Mesenchymal stem cell (in vitro differentiated cells and primary cell): ENCODE measurements around the gene WNT9A.

Experiments
- DNase-seq: peaks from one replicate; pipeline ENCODE4 v3.0.0-alpha.2; 2013
- H2AFZ ChIP-seq: one replicate; pipeline ENCODE4 v1.6.1; 2013; ENCODE audit warnings: low read depth, mild to moderate bottlenecking, control low read depth, inconsistent platforms, low read length, moderate library complexity
- H2AK5ac ChIP-seq: 2 replicates; pipeline ENCODE4 v1.6.1; 2013; ENCODE audit warnings: low read length, moderate library complexity, mild to moderate bottlenecking, inconsistent platforms; ENCODE audit not compliant: severe bottlenecking
- H2BK120ac ChIP-seq: one replicate; pipeline ENCODE4 v1.6.1; 2013; ENCODE audit warnings: low read depth, mild to moderate bottlenecking, inconsistent platforms, low read length, moderate library complexity
- H2BK12ac ChIP-seq, 2 experiments: one replicate each; pipeline ENCODE4 v1.6.1; 2013; ENCODE audit warnings: inconsistent platforms in 2 of 2, low read length in 2 of 2, mild to moderate bottlenecking in 2 of 2, moderate library complexity in 2 of 2, control low read depth in 1 of 2
- H2BK15ac ChIP-seq: one replicate; pipeline ENCODE4 v1.6.1; 2013; ENCODE audit warnings: mild to moderate bottlenecking, low read depth, inconsistent platforms; ENCODE audit not compliant: poor library complexity, severe bottlenecking
- H2BK5ac ChIP-seq: 2 replicates; pipeline ENCODE4 v1.6.1; 2013; ENCODE audit warnings: low read depth, mild to moderate bottlenecking, low read length, control low read depth, inconsistent platforms; ENCODE audit not compliant: poor library complexity, severe bottlenecking
- H3K14ac ChIP-seq, 2 experiments: one replicate each; pipeline ENCODE4 v1.6.1; 2013; ENCODE audit warnings: inconsistent platforms in 2 of 2, low read length in 2 of 2, control low read depth in 1 of 2, mild to moderate bottlenecking in 1 of 2, moderate library complexity in 1 of 2
- H3K18ac ChIP-seq, 2 experiments: one replicate each; pipeline ENCODE4 v1.6.1; 2013; ENCODE audit warnings: inconsistent platforms in 2 of 2, low read length in 2 of 2, control low read depth in 1 of 2, low read depth in 1 of 2, mild to moderate bottlenecking in 1 of 2
- H3K23ac ChIP-seq, 2 experiments: one replicate each; pipeline ENCODE4 v1.6.1; 2013; ENCODE audit warnings: inconsistent platforms in 2 of 2, low read length in 2 of 2, mild to moderate bottlenecking in 2 of 2, moderate library complexity in 2 of 2, control low read depth in 1 of 2
- H3K27ac ChIP-seq: 2 replicates; pipeline ENCODE4 v1.5.1; 2013; ENCODE audit warnings: mild to moderate bottlenecking, moderate library complexity, low read length, control low read depth, inconsistent platforms; ENCODE audit not compliant: poor library complexity, severe bottlenecking
- H3K27me3 ChIP-seq, 2 experiments: 2 replicates each; pipeline versions ENCODE4 v1.6.1 to v1.7.0; 2013; ENCODE audit warnings: low read length in 2 of 2, mild to moderate bottlenecking in 2 of 2, moderate library complexity in 2 of 2, control low read depth in 1 of 2, inconsistent platforms in 1 of 2; ENCODE audit not compliant: control insufficient read depth in 1 of 2, insufficient read depth in 1 of 2
- H3K36me3 ChIP-seq, 2 experiments: 2 replicates each; pipeline versions ENCODE4 v1.6.1 to v1.7.0; 2013; ENCODE audit warnings: low read length in 2 of 2, control low read depth in 1 of 2, inconsistent platforms in 1 of 2, low read depth in 1 of 2, mild to moderate bottlenecking in 1 of 2; ENCODE audit not compliant: insufficient read depth in 2 of 2, control insufficient read depth in 1 of 2
- H3K4ac ChIP-seq, 2 experiments: one replicate each; pipeline ENCODE4 v1.6.1; 2013; ENCODE audit warnings: inconsistent platforms in 2 of 2, low read length in 2 of 2, mild to moderate bottlenecking in 2 of 2, moderate library complexity in 2 of 2, control low read depth in 1 of 2, low read depth in 1 of 2
- H3K4me1 ChIP-seq: 2 replicates; pipeline ENCODE4 v1.6.1; 2013; ENCODE audit warnings: low read depth, low read length, control low read depth; ENCODE audit not compliant: control insufficient read depth, insufficient read depth
- H3K4me2 ChIP-seq: 2 replicates; pipeline ENCODE4 v1.6.1; 2013; ENCODE audit warnings: low read length, mild to moderate bottlenecking, inconsistent platforms; ENCODE audit not compliant: poor library complexity, severe bottlenecking
- H3K4me3 ChIP-seq, 2 experiments: 2 replicates each; pipeline versions ENCODE4 v1.5.1 to v1.7.0; 2013; ENCODE audit warnings: low read length in 2 of 2, mild to moderate bottlenecking in 2 of 2, control low read depth in 1 of 2, low read depth in 1 of 2; ENCODE audit not compliant: insufficient read depth in 1 of 2
- H3K79me1 ChIP-seq: replicated peaks from 2 replicates; pipeline ENCODE4 v1.6.1; 2013; ENCODE audit warnings: mild to moderate bottlenecking, control low read depth, low read length, inconsistent platforms; ENCODE audit not compliant: poor library complexity, severe bottlenecking
- H3K9ac ChIP-seq: 2 replicates; pipeline ENCODE4 v1.7.0; 2013; ENCODE audit warnings: mild to moderate bottlenecking, low read length, moderate library complexity
- H3K9me3 ChIP-seq: 2 replicates; pipeline ENCODE4 v1.7.0; 2013; ENCODE audit warnings: mild to moderate bottlenecking, low read length; ENCODE audit not compliant: control insufficient read depth
- H4K8ac ChIP-seq: one replicate; pipeline ENCODE4 v1.6.1; 2013; ENCODE audit warnings: inconsistent platforms, mild to moderate bottlenecking, low read length, moderate library complexity
- H4K91ac ChIP-seq: one replicate; pipeline ENCODE4 v1.6.1; 2013; ENCODE audit warnings: mild to moderate bottlenecking, low read length, inconsistent platforms
- WGBS: methylation state at CpG from one replicate; pipeline ENCODE4 v1.1.7; 2013; ENCODE audit warnings: mixed read lengths; 5-methylcytosine and 5-hydroxymethylcytosine counted together

WNT9A gene

GRCh38 chr1:227952374-227953021 lies 4.8 kb upstream of the WNT9A start:
- no peak overlapping the region for H3K4ac ChIP-seq
- H3K27ac ChIP-seq: no peak overlapping the region
- H4K8ac ChIP-seq: no peak overlapping the region
- H2AK5ac ChIP-seq: no peak overlapping the region
- no peak for DNase-seq
- H3K36me3 ChIP-seq: no peaks in the 10 kb centered on the region
- H3K9me3 ChIP-seq: no peaks in the 10 kb centered on the region
- H4K91ac ChIP-seq: no peak overlapping the region
- H3K23ac ChIP-seq: no peak overlapping the region
- H3K9ac ChIP-seq: no peak overlapping the region
- no peak overlapping the region for H2BK15ac ChIP-seq
- no peaks in the 10 kb centered on the region for H3K79me1 ChIP-seq
- no peak overlapping the region for H3K14ac ChIP-seq
- H2BK12ac ChIP-seq: no peak overlapping the region
- H3K4me3 ChIP-seq: no peak overlapping the region
- 83% methylated on average over 17 of the region's 18 CpGs for WGBS
- no peak overlapping the region for H2BK120ac ChIP-seq
- H2AFZ ChIP-seq: no peak overlapping the region
- H3K4me1 ChIP-seq: peaks cover 24% of the 10 kb centered on the region
- H3K18ac ChIP-seq: no peak overlapping the region
- H2BK5ac ChIP-seq: no peak overlapping the region
- no peak overlapping the region for H3K4me2 ChIP-seq
- peaks cover 10 to 15% of the 10 kb centered on the region in 2 experiments for H3K27me3 ChIP-seq

- Histone ChIP-seq H3K23ac (no peak overlapping the region), H2BK15ac (no peak overlapping the region), H3K9ac (no peak overlapping the region), H2AFZ (no peak overlapping the region), H3K4me1 (peaks cover 26% of the 10 kb centered on the region), H3K9me3 (no peaks in the 10 kb centered on the region), H2AK5ac (no peak overlapping the region), H4K91ac (no peak overlapping the region), H3K4me2 (no peak overlapping the region), H3K18ac (no peak overlapping the region), H3K4ac (no peak overlapping the region), H4K8ac (no peak overlapping the region), H3K36me3 (no peaks in the 10 kb centered on the region), H3K14ac (no peak overlapping the region), H2BK5ac (no peak overlapping the region), H2BK120ac (no peak overlapping the region), H3K79me1 (no peaks in the 10 kb centered on the region), H3K27ac (no peak overlapping the region), H3K4me3 (no peak overlapping the region), H2BK12ac (no peak overlapping the region), H3K27me3 (peaks cover 10 to 15% of the 10 kb centered on the region in 2 experiments)
- no peak for DNase-seq
- WGBS: 88% methylated on average over 9 of the region's 9 CpGs
These were observed 4.1 kb upstream of the WNT9A start for GRCh38 chr1:227951624-227952373.

- no peak for DNase-seq
- peaks cover 33% of the 10 kb centered on the region for H3K4me1 ChIP-seq
- no peaks in the 10 kb centered on the region for H3K36me3 ChIP-seq
- no peak overlapping the region for H2BK12ac ChIP-seq
- H3K4me2 ChIP-seq: no peak overlapping the region
- WGBS: 84% methylated on average over 8 of the region's 8 CpGs
- H3K27me3 ChIP-seq: peaks cover 10 to 15% of the 10 kb centered on the region in 2 experiments
- H3K9ac ChIP-seq: no peak overlapping the region
- no peak overlapping the region for H3K18ac ChIP-seq
- no peak overlapping the region for H2AFZ ChIP-seq
- no peaks in the 10 kb centered on the region for H3K79me1 ChIP-seq
- no peak overlapping the region for H4K8ac ChIP-seq
- no peak overlapping the region for H3K27ac ChIP-seq
- H3K4me3 ChIP-seq: no peak overlapping the region
- H2BK15ac ChIP-seq: no peak overlapping the region
- H4K91ac ChIP-seq: no peak overlapping the region
- no peak overlapping the region for H3K14ac ChIP-seq
- H2BK120ac ChIP-seq: no peak overlapping the region
- no peak overlapping the region for H3K4ac ChIP-seq
- H3K9me3 ChIP-seq: no peaks in the 10 kb centered on the region
- H2AK5ac ChIP-seq: no peak overlapping the region
- H2BK5ac ChIP-seq: no peak overlapping the region
- H3K23ac ChIP-seq: no peak overlapping the region
These were observed 3.1 kb upstream of the WNT9A start for GRCh38 chr1:227950735-227951346.
